ENCODE data around the gene LTBP4.
"Not testable (repeated sequence)": the region's sequence is repeated elsewhere in the genome, so short reads cannot be mapped to it uniquely, and the experiment has no call there.

The LTBP4 gene, protein sequence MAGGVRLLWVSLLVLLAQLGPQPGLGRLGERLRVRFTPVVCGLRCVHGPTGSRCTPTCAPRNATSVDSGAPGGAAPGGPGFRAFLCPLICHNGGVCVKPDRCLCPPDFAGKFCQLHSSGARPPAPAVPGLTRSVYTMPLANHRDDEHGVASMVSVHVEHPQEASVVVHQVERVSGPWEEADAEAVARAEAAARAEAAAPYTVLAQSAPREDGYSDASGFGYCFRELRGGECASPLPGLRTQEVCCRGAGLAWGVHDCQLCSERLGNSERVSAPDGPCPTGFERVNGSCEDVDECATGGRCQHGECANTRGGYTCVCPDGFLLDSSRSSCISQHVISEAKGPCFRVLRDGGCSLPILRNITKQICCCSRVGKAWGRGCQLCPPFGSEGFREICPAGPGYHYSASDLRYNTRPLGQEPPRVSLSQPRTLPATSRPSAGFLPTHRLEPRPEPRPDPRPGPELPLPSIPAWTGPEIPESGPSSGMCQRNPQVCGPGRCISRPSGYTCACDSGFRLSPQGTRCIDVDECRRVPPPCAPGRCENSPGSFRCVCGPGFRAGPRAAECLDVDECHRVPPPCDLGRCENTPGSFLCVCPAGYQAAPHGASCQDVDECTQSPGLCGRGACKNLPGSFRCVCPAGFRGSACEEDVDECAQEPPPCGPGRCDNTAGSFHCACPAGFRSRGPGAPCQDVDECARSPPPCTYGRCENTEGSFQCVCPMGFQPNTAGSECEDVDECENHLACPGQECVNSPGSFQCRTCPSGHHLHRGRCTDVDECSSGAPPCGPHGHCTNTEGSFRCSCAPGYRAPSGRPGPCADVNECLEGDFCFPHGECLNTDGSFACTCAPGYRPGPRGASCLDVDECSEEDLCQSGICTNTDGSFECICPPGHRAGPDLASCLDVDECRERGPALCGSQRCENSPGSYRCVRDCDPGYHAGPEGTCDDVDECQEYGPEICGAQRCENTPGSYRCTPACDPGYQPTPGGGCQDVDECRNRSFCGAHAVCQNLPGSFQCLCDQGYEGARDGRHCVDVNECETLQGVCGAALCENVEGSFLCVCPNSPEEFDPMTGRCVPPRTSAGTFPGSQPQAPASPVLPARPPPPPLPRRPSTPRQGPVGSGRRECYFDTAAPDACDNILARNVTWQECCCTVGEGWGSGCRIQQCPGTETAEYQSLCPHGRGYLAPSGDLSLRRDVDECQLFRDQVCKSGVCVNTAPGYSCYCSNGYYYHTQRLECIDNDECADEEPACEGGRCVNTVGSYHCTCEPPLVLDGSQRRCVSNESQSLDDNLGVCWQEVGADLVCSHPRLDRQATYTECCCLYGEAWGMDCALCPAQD (N-terminal part only)

DNA sequence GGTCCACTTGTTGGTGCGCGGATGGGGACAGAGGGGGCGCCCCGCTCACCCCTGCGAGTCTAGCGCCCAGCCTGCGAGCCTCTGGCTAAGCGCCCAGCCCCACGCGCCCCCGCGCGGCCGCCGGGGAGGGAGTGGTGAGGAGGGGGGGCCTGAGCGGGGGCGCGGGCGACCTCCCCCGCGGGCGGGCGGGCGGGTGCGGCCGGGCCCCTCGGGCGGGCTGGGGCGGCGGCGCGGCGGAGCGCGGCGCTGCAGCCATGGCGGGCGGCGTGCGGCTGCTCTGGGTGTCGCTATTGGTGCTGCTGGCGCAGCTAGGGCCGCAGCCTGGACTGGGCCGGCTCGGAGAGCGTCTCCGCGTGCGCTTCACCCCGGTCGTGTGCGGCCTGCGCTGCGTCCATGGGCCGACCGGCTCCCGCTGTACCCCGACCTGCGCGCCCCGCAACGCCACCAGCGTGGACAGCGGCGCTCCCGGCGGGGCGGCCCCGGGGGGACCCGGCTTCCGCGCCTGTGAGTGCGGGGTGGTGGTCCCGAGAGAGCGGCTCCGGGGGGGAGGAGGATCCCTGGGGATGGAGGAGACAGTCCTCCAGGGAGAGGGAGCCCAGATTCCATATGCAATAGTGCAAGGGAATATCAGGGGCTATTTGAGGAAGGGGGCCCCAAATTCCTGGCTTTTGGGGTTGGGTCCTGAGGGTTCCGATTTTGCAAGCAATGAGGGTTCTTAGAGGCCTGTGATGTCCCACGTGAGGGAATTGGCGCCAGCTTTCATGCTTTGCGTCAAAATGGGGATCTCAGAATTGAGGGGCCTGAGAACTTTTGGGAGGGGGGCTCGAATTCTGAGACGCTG is at the start of gene LTBP4:
LTBP4 (plus strand) TSS at position 236 of the 841 bp plus-strand sequence; CDS start at position 255, 19 bp downstream.
- no peak for DNase-seq (ENCODE audit: low read depth)

DNA sequence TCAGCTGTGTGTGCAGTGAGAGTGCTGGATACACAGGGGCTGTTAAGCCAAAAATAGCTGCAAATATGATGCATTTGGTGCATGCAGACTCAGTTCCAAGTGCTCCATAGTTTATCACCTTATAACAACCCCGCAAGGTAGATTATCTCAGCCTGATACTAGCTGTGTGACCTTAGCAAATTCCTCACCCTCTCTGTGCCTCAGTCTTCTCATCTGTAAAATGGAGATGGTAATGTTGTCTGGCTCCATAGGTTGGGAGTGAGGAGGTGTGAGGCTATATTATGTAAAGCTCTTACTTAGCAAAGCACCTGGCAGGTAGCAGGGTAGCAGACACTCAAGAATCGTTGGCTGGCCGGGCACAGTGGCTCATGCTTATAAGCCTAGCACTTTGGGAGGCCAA is 48.3 kb upstream of the LTBP4 start:
- no peak for DNase-seq (ENCODE audit: low read depth)

DNA sequence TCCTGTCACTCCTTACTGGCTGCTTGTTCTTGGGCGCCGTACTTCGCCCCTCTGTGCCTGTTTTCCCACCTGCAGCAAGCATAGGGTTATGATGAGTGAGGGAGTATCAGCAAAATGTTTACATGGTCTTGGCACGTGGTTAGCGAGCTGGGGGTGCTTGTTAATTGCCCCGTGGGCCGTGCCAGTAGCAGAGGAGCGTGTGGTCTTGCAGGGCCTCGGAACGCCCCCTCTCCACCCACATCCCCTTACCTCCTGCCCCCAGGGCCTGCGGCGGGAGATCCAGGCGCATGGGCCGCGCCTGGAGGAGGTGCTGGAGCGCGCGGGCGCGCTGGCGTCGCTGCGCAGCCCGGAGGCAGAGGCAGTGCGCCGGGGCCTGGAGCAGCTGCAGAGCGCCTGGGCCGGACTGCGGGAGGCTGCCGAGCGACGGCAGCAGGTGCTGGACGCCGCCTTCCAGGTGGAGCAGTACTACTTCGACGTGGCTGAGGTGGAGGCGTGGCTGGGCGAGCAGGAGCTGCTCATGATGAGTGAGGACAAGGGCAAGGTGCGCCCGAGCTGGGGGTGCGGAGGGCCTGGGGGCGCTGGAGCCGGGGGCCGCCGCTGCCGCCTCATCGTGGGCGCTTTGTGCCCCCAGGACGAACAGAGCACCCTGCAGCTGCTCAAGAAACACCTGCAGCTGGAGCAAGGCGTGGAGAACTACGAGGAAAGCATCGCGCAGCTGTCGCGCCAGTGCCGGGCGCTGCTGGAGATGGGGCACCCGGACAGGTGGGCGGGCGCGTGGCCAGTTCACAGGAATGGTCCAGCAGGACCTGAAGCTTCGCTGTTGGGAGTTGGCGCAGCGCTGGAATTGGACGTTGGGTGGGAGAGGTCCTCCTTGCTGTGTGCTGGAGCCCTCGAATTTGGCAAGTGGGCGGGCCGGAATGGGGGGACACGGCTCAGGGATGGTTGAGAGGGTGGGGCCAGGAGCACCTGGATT is 47.0 kb upstream of the LTBP4 start:
- DNase-seq (ENCODE audit: low read depth): no peak

DNA sequence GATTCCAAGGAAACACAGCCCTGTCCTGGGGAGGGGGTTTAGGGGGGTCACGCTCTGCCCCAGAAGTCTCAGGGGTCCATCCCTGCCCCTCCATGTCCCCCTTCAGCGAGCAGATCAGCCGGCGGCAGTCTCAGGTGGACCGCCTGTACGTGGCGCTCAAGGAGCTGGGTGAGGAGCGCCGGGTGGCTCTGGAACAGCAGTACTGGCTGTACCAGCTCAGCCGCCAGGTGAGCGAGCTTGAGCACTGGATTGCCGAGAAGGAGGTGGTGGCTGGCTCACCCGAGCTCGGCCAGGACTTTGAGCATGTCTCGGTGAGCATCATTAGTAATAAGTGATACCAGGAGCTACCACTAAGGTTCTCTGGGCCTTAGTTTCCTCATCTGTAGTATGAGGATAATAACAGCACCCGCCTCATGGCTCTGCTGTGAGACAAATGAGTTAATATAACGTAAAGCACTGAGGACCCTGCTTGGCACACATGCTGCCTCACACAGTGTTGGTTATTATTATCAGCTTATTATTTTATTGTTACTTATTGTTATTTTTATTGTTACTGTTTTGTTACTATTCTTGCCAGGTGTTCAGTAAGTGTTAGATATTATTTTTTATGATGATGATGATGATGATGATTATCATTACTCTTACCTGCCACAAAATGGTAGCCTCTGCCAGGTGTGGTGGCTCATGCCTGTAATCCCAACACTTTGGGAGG is 45.0 kb upstream of the LTBP4 start:
- DNase-seq (ENCODE audit: low read depth): no peak

DNA sequence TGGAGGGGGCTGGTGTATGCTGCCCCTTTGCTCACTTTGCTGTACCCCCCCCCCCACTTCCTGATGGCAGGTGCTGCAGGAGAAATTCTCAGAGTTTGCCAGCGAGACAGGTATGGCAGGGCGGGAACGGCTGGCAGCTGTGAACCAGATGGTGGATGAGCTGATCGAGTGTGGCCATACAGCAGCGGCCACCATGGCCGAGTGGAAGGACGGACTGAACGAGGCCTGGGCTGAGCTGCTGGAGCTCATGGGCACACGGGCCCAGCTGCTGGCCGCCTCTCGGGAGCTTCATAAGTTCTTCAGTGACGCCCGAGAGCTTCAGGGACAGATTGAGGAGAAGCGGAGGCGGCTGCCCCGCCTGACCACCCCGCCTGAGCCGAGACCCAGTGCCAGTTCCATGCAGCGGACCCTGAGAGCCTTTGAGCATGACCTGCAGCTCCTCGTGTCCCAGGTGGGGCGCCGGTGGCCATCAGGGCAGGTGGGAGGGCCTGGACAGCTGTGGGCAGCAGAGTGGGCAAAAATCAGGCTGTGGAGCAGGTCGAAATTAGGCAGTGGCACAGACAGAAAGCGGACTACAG is 44.1 kb upstream of the LTBP4 start:
- DNase-seq (ENCODE audit: low read depth): no peak

DNA sequence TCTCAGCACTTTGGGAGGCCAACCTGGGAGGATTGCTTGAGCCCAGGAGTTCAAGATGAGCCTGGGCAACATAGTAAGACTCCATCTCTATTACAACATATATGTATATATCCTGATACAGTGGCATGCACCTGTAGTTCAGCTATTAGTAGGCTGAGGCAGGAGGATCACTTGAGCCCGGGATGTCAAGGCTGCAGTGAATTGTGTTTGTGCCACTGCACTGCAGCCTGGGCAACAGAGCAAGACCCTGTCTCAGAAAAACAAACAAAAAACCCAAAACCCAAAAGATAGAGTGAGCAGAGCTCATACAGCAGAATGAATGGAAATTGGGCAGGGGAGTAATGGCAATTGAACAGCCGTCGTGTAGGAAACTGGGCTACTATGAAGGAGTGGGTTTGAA is 41.8 kb upstream of the LTBP4 start:
- DNase-seq (ENCODE audit: low read depth): no peak

DNA sequence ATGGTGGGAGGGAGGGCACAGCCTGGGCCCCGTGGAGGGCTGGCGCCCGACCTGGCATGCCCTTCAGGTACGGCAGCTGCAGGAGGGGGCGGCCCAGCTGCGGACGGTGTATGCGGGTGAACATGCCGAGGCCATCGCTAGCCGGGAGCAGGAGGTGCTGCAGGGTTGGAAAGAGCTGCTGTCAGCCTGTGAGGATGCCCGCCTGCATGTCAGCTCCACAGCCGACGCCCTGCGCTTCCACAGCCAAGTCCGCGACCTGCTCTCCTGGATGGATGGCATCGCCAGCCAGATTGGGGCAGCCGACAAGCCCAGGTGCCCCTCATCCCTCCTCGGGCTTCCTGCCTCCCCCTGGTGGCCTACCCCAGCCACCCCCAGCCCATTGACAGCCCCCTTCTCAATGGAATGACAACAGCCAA is 41.1 kb upstream of the LTBP4 start:
- DNase-seq (ENCODE audit: low read depth): no peak

DNA sequence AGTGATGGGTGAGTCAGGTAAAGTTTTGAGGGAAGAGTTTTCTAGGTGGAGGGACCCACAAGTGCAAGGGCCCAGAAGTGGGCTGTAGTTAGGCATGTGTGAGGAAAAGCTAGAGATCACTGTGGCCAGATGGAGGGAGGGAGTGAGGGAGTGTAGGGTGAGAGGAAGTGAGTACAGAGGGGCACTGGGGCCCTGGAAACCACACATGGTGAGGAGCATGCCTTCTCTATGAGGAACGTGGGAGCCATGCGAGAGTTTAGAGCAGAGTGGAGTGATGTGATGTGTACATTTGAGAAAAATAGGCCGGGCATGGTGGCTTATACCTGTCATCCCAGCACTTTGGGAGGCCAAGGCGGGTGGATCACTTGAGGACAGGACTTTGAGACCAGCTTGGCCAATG is 39.2 kb upstream of the LTBP4 start:
- no peak for DNase-seq (ENCODE audit: low read depth)

DNA sequence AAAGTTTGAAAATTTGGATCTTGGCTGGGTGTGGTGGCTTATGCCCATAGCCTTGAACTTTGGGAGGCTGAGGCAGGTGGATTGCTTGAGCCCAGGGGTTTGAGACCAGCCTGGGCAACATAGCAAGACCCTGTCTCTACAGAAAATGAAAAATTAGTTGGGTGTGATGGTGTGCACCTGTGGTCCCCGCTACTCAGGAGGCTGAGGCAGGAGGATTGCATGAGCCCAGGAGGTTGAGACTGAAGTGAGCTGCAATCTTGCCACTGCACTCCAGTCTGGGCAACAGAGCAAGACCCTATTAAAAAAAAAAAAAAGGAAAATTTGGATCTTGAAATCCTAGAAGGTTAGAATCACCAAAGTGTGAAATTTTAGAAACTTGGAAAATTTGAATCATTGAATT is 36.6 kb upstream of the LTBP4 start:
- not testable (repeated sequence) for DNase-seq (ENCODE audit: low read depth)

DNA sequence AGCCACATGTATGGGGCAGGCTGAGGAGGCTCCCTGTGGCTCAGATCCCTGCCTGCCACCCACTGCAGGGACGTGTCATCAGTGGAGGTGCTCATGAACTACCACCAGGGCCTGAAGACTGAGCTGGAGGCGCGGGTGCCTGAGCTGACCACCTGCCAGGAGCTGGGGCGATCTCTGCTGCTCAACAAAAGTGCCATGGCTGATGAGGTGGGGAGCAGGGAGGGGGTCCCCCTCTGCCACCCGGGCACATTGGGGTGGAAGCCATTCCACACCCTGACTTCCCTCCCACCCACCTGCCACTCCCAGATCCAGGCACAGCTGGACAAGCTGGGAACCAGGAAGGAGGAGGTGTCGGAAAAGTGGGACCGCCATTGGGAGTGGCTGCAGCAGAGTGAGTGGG is 35.8 kb upstream of the LTBP4 start:
- DNase-seq (ENCODE audit: low read depth): no peak

DNA sequence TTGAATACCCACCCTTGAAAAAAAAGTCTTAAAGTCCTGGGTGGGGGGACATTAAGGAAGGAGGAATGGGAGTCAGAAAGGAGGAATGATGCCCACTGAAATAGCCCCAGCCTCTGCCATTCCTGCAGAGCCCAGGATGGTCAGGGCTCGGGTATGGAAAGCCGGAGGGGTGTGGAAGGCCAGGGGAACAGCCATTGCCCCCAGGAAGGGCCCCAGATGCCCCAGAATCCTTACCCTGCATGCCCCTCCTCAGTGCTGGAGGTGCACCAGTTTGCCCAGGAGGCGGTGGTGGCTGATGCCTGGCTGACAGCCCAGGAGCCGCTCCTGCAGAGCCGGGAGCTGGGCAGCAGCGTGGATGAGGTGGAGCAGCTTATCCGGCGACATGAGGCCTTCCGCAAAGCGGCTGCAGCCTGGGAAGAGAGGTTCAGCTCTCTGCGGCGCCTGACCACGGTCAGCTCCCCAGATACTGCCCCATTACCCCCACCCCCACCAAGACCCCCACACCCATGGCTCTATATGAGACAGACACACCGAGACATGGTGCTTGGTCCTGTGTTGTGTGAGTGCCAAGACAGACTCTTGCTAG is 35.2 kb upstream of the LTBP4 start:
- no peak for DNase-seq (ENCODE audit: low read depth)

DNA sequence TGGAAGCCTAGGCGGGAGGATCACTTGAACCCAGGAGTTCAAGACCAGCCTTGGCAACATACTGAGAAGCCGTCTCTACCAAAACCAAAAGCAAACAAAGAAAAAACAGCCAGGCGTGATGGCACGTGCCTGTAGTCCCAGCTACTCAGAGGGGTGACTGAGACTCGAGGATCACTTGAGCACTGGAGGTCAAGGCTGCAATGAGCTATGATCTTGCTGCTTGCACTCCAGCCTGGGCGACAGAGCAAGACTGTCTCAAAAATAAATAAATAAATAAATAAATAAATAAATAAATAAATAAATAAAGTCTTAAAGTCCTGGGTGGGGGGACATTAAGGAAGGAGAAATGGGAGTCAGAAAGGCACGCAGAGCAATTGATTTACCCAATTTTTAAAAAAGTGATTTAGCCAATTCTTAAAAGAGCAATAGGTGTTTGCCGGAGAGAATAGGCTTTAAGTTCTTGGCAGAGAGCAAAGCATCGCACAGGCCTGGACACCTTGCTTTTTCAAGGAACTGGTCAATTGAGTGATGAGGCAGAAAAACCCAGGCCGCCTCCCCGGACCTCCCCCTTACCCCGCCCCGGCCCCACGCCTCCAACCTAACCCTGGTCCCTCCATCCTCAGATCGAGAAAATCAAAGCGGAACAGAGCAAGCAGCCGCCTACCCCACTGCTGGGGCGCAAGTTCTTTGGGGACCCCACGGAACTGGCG is 34.0 kb upstream of the LTBP4 start:
- DNase-seq (ENCODE audit: low read depth): no peak

DNA sequence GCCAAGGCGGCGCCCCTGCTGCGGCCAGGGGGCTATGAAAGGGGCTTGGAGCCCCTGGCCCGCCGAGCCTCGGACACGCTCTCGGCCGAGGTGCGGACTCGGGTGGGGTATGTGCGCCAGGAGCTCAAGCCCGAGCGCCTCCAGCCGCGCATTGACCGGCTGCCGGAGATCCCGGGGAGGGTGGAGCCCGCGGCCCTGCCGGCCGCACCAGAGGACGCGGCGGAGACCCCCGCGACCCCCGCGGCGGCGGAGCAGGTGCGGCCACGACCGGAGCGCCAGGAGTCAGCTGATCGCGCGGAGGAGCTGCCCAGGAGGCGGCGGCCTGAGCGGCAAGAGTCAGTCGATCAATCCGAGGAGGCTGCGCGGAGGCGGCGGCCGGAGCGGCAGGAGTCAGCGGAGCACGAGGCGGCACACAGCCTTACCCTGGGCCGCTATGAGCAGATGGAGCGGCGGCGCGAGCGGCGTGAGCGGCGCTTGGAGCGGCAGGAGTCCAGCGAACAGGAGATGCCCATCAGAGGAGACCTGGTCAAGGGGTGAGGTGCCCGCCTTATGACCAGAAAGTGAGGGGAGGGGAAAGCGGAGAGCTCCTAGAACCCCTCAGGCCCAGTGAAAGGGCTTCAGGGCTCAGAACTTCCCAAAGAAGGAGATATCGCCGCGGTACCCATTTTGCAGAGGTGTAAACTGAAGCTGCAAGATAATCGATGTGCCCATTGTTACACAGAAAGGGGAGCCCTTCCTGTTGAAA is 33.2 kb upstream of the LTBP4 start:
- no peak for DNase-seq (ENCODE audit: low read depth)

DNA sequence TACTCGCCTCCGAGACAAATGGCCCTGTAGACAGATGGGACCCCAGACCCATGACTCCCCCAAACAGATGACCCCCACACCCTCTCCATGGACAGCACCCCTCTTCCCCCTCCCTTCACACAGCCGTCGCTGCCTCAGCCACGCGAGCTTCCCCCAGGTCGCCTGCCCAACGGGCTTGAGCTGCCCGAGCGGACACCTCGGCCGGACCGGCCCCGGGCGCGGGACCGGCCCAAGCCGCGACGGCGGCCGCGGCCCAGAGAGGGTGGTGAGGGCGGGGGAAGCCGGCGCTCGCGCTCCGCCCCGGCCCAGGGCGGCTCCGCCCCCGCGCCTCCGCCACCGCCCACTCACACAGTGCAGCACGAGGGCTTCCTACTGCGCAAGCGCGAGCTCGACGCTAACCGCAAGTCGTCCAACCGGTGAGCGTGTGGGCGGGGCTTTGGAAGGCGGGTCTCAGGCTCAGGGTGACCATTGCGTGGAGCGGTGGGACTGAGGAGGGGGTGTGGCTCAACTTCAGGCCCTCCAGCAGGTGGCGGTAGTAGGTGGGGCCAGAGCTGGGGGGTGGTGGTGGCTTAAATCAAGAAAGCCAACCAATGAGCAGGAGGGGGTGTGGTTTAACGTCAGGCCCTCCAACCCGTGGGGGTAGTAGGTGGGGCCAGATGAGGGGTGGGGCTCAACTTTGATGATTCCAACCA is 30.7 kb upstream of the LTBP4 start:
- peak; percentile 77 for DNase-seq (ENCODE audit: low read depth)

DNA sequence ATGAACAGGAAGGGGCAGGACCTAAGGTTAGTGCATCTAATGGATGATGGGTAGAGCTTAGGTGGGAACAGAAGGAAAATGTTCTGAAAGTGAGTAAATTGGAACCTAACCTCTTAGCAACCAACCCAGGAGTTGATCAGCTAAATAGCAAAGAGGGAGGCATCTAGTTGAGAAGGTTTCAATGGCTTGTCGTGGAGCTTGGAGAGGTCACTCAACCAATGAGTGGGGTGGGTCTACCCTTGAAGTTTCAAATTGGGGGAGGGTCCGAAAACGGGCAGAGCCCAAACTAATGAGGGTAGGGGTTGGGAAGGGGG is 30.2 kb upstream of the LTBP4 start:
- DNase-seq (ENCODE audit: low read depth): no peak

DNA sequence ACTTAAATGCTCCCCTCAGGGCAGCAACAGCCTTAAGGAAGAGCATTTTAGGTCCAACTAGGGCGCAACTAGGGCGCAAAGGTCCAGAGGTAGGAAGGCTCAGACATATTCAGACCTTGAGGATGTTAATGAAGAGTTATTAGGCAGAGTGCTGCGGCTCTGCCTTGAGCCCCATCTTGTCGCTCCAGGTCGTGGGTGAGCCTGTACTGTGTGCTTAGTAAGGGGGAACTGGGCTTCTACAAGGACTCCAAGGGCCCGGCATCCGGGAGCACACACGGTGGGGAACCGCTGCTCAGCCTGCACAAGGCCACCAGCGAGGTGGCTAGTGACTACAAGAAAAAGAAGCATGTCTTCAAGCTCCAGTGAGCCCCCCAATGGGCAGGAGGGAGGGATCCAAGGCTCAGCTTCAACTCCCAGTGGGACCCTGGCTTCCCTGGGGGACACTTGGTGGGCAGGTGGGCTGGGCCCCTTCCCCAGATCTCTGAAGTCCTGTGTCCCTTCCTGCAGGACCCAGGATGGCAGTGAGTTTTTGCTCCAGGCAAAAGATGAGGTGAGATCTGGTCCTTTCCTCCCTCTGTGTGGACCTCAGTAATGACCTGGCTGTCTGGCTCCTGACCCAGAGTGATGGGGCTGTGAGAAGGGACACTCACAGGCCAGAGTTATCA is 29.2 kb upstream of the LTBP4 start:
- DNase-seq (ENCODE audit: low read depth): no peak

Data from stimulated activated CD8-positive, alpha-beta memory T cell treated with anti-CD3 and anti-CD28 coated beads, Interleukin-15, amount 100 ng/mL, for 24 hours (primary cell).